GM12878 (cell line): ENCODE measurements around the gene PTPRF. TPM values are rescaled to one million over a fixed set of nuclear protein-coding genes. Genes with fewer than 3 reads are reported as not detected.
A peak's percentile ranks its signal among the peaks of the same experiment; 100 is the strongest.

Experiments used
- ATAC-seq: fragments of 200-7000 bp; cut with Tn5 transposase; 3 replicates; pipeline ENCODE4 v1.9.1; 2020; ENCODE audit warnings: mild to moderate bottlenecking, moderate library complexity
- BruUV-seq: library from RNA; stranded (reverse); fragments of 400-500 nt; replicated peaks from 2 replicates; lab custom pipeline; 2021; lab: Mats Ljungman, UMichigan
- CTCF ChIA-PET: fragments of 300-600 bp; sonication (Branson Sonifier 250); formaldehyde crosslinking; extraction: SDS; loops from one replicate; lab custom pipeline; 2021; ENCODE audit warnings: inconsistent platforms; lab: Yijun Ruan, JAX
- POLR2A ChIA-PET: fragments of 350-600 bp; formaldehyde crosslinking; extraction: SDS; loops from one replicate; lab custom pipeline; 2021; ENCODE audit warnings: inconsistent platforms; lab: Charles Lee
- RAD21 ChIA-PET: fragments of 300-600 bp; sonication (Branson Sonifier 250); formaldehyde crosslinking; loops from one replicate; lab custom pipeline; 2023; ENCODE audit warnings: antibody characterized with exemption; ENCODE audit not compliant: unreplicated experiment; lab: Charles Lee
- SMC1A ChIA-PET: fragments of 300-600 bp; sonication (Branson Sonifier 250); formaldehyde crosslinking; loops from one replicate; lab custom pipeline; 2023; ENCODE audit not compliant: unreplicated experiment, uncharacterized antibody; lab: Charles Lee
- DNase-seq: peaks from one replicate; pipeline ENCODE4 v3.0.0-alpha.2; 2011; ENCODE audit warnings: low read depth, low spot score
- FAIRE-seq: peaks from 3 replicates; lab custom pipeline; 2011; peaks lifted over from hg19 to GRCh38; lab: Jason Lieb, UNC
- H2AFZ ChIP-seq: 2 replicates; pipeline ENCODE4 v1.6.0; 2011; ENCODE audit warnings: low read depth, low read length, control low read depth; ENCODE audit not compliant: control insufficient read depth
- H3K27ac ChIP-seq: 2 replicates; pipeline ENCODE4 v1.5.1; 2011; ENCODE audit warnings: control low read depth; ENCODE audit not compliant: control insufficient read depth, insufficient read depth
- H3K27me3 ChIP-seq, 2 experiments: replicated peaks in 1 of 2; 2 replicates each; pipeline versions ENCODE4 v1.6.0 to v1.6.1; 2011; ENCODE audit warnings: low read length in 1 of 2; ENCODE audit not compliant: control insufficient read depth in 2 of 2, insufficient read depth in 2 of 2
- H3K36me3 ChIP-seq, 2 experiments: 2 replicates each; pipeline ENCODE4 v1.5.1; 2011; ENCODE audit warnings: low read length in 1 of 2; ENCODE audit not compliant: control insufficient read depth in 2 of 2, insufficient read depth in 2 of 2
- H3K4me1 ChIP-seq: 2 replicates; pipeline ENCODE4 v1.6.1; 2011; ENCODE audit warnings: mild to moderate bottlenecking, low read length, moderate library complexity, mixed read lengths; ENCODE audit not compliant: control insufficient read depth, insufficient read depth
- H3K4me2 ChIP-seq: 2 replicates; pipeline ENCODE4 v1.6.0; 2011; ENCODE audit warnings: control low read depth; ENCODE audit not compliant: control insufficient read depth, insufficient read depth
- H3K4me3 ChIP-seq: fragments of 200-600 bp; sonication (generic); 2 replicates; pipeline ENCODE4 v1.5.1; 2016
- H3K79me2 ChIP-seq: 2 replicates; pipeline ENCODE4 v1.6.0; 2011; ENCODE audit warnings: low read length; ENCODE audit not compliant: control insufficient read depth, insufficient read depth
- H3K9ac ChIP-seq: 2 replicates; pipeline ENCODE4 v1.8.0; 2011; ENCODE audit warnings: low read length, control low read depth, mixed read lengths; ENCODE audit not compliant: control insufficient read depth, insufficient read depth
- H3K9me3 ChIP-seq: replicated peaks from 3 replicates; pipeline ENCODE4 v1.5.1; 2011; ENCODE audit warnings: mild to moderate bottlenecking, low read length; ENCODE audit not compliant: control insufficient read depth, insufficient read depth
- H4K20me1 ChIP-seq: 2 replicates; pipeline ENCODE4 v1.6.0; 2011; ENCODE audit not compliant: control insufficient read depth, insufficient read depth
- ATF7 ChIP-seq: fragments of 450-650 bp; IDR thresholded peaks from 2 replicates; pipeline ENCODE4 v1.6.1; 2016; ENCODE audit warnings: low read depth, mild to moderate bottlenecking
- CEBPB ChIP-seq, 2 experiments: fragments of 150-350 bp in 1 of 2; IDR thresholded peaks; 2 replicates each; pipeline ENCODE4 v1.6.1; 2012 to 2014; ENCODE audit warnings: low read depth in 2 of 2, low read length in 2 of 2, borderline replicate concordance in 1 of 2, inconsistent platforms in 1 of 2
- CREM ChIP-seq: IDR thresholded peaks from 2 replicates; pipeline ENCODE4 v1.6.1; 2014; ENCODE audit warnings: antibody characterized with exemption, low read depth
- EED ChIP-seq: sonication (generic); IDR thresholded peaks from 2 replicates; pipeline ENCODE4 v1.6.1; 2016; ENCODE audit warnings: antibody characterized with exemption, low read depth
- FOS ChIP-seq: IDR thresholded peaks from 3 replicates; pipeline ENCODE4 v1.6.1; 2011; ENCODE audit warnings: borderline replicate concordance; ENCODE audit not compliant: insufficient read length; ENCODE audit errors: extremely low read depth
- HDAC2 ChIP-seq: fragments of 200-600 bp; sonication (generic); IDR thresholded peaks from 2 replicates; pipeline ENCODE4 v1.6.1; 2017
- HDAC6 ChIP-seq: fragments of 200-600 bp; sonication (generic); IDR thresholded peaks from one replicate; pipeline ENCODE4 v1.8.0; 2017; ENCODE audit warnings: antibody characterized with exemption; ENCODE audit not compliant: unreplicated experiment
- IRF3 ChIP-seq: fragments of 450-650 bp; IDR thresholded peaks from 2 replicates; pipeline ENCODE4 v1.6.1; 2014; ENCODE audit warnings: mild to moderate bottlenecking
- NFXL1 ChIP-seq: fragments of 450-650 bp; IDR thresholded peaks from 2 replicates; pipeline ENCODE4 v1.6.1; 2017; ENCODE audit warnings: antibody characterized with exemption, mild to moderate bottlenecking, borderline replicate concordance
- PAX5 ChIP-seq: IDR thresholded peaks from 2 replicates; pipeline ENCODE4 v1.6.1; 2011; ENCODE audit warnings: low read depth, low read length, borderline replicate concordance
- PAX8 ChIP-seq: fragments of 450-650 bp; IDR thresholded peaks from 2 replicates; pipeline ENCODE4 v1.6.1; 2017; ENCODE audit warnings: mild to moderate bottlenecking, moderate library complexity
- RELB ChIP-seq: fragments of 450-650 bp; IDR thresholded peaks from 2 replicates; pipeline ENCODE4 v1.6.1; 2017; ENCODE audit warnings: low read depth, mild to moderate bottlenecking, moderate library complexity
- SKIL ChIP-seq: fragments of 450-650 bp; IDR thresholded peaks from 2 replicates; pipeline ENCODE4 v1.6.1; 2017; ENCODE audit warnings: mild to moderate bottlenecking, low read depth, inconsistent platforms; ENCODE audit not compliant: poor library complexity, severe bottlenecking
- SREBF2 ChIP-seq: IDR thresholded peaks from 2 replicates; pipeline ENCODE4 v1.6.1; 2012; ENCODE audit warnings: mild to moderate bottlenecking, low read length
- ZNF592 ChIP-seq: fragments of 450-650 bp; IDR thresholded peaks from 2 replicates; pipeline ENCODE4 v1.6.1; 2017; ENCODE audit warnings: mild to moderate bottlenecking, moderate library complexity
- WGBS: methylation state at CpG from one replicate; pipeline ENCODE4 v1.1.6; 2016; ENCODE audit warnings: low lambda C conversion rate; ENCODE audit not compliant: insufficient replicate concordance, insufficient coverage; ENCODE audit errors: missing lambda C conversion rate; 5-methylcytosine and 5-hydroxymethylcytosine counted together
- in situ Hi-C: fragments of 300-500 bp; cut with MboI; formaldehyde crosslinking; loops from 9 replicates; pipeline ENCODE4 v1.14.3; 2018; ENCODE audit warnings: mixed read lengths
- intact Hi-C: fragments of 100-400 bp; cut with micrococcal nuclease; formaldehyde crosslinking; loops from one replicate; pipeline ENCODE4 v1.14.2; 2022; ENCODE audit not compliant: unreplicated experiment
- polyA plus RNA-seq, 11 experiments: library from polyadenylated mRNA; depleted of rRNA in 4 of 11; unstranded in 6 of 11; stranded (reverse) in 5 of 11; fragments of >200 nt; fragmentation: Nextera tagmentation in 4 of 11; fragmentation: Illumina TruSeq in 1 of 11; extraction: Ambion mirVana in 4 of 11; extraction: Trizol in 1 of 11; gene quantifications; 1 replicate in 1 of 11; 2 replicates in 10 of 11; pipeline versions ENCODE4 v1.2.1 to v1.2.3, GENCODE V29; 2011 to 2016; ENCODE audit warnings: inconsistent platforms in 2 of 11, missing spikeins in 2 of 11, low read depth in 1 of 11
- total RNA-seq, 4 experiments: library from RNA; depleted of rRNA in 3 of 4; stranded (reverse); fragments of >200 nt in 3 of 4; fragmentation: Illumina TruSeq in 1 of 4; extraction: Trizol in 1 of 4; gene quantifications; 2 replicates each; pipeline versions ENCODE4 v1.2.1 to v1.2.3, GENCODE V29; 2013 to 2021

Gene PTPRF
- total and polyA plus RNA-seq, 10 of the 15 experiments (the other 5 are each of a cell fraction or from before 2014, with no cell fraction given), result 0.04 to 2.6 (median 0.32) TPM

- Histone ChIP-seq H4K20me1 (no peaks in the 10 kb centered on the region), H3K4me2 (peak overlapping the region; percentile 28; the same call in 1 of the 2 replicates), H3K27me3 (no peaks in the 10 kb centered on the region), H2AFZ (no peak overlapping the region), H3K79me2 (no peaks in the 10 kb centered on the region; the same call in 1 of the 2 replicates), H3K4me3 (0 out of 2 replicates have a peak overlapping the region, but pooled peaks have one; percentile 29), H3K4me1 (peaks cover 14% of the 10 kb centered on the region), H3K9ac (no peak overlapping the region; the same call in 1 of the 2 replicates), H3K9me3 (no peaks in the 10 kb centered on the region), H3K36me3 (peaks cover 35 to 57% of the 10 kb centered on the region in 2 experiments), H3K27ac (peak overlapping the region; percentile 54)
- ChIA-PET CTCF (interaction anchor here (0.7 to 4.6 kb wide), 4 partner anchors 12 to 381 kb away, joined by 3 to 58 read pairs (median 6); partner anchors contain the start of gene KDM4A), SMC1A (interaction anchor here (1.3 to 4.6 kb wide), 3 partner anchors 10 to 271 kb away, joined by 5 to 34 read pairs (median 8); no protein-coding TSS in a partner anchor), POLR2A (interaction anchor here (2.0 to 3.1 kb wide), 2 partner anchors 10 to 13 kb away, joined by 12 to 14 read pairs; partner anchors contain the start of gene KDM4A), RAD21 (interaction anchor here (1.4 to 5.5 kb wide), 2 partner anchors 11 to 14 kb away, joined by 4 to 39 read pairs; partner anchors contain the start of gene KDM4A)
- BruUV-seq, result no TSS peak
- peak; percentile 91 for ATAC-seq
- intact Hi-C loops (no loop called here), in situ Hi-C loops (no loop called here)
- WGBS, result 6% methylated on average over 4 of the region's 4 CpGs
- FAIRE-seq, result no peak
- DNase-seq, result peak; percentile 36
- TF ChIP-seq EED (0 out of 2 replicates have a peak, but pooled peaks have one; percentile 23), SKIL (no peak), RELB (peak; percentile 66; the same call in 1 of the 2 replicates), HDAC6 (no peak), NFXL1 (no peak), IRF3 (no peak), ATF7 (no peak), ZNF592 (no peak), PAX8 (no peak), PAX5 (0 out of 2 replicates have a peak, but pooled peaks have one; percentile 20), FOS (no peak), HDAC2 (no peak), CREM (no peak), SREBF2 (no peak), CEBPB (IDR thresholded peaks at IDR 0.05; ENCODE audit: borderline replicate concordance in 1 of 2, low read depth in 2 of 2, low read length in 2 of 2) (no peak)
Observed at GRCh38 chr1:43664369-43664768, 133.7 kb downstream of the PTPRF start.
